ENCODE results near the gene OGFR. TPM values are rescaled to one million over a fixed set of nuclear protein-coding genes. Genes with fewer than 3 reads are reported as not detected.

OGFR gene
- total and polyA plus RNA-seq, 2 donors (not counting 1 experiment from before 2014, with no cell fraction given), result 71.7 to 102 TPM

GRCh38 chr20:62797671-62798532 lies 6.7 kb upstream of the OGFR start:
- Mint-ChIP-seq H3K9me3 (ENCODE audit: insufficient read depth) (no peaks in the 10 kb centered on the region), H3K27ac (peak overlapping the region; percentile 80), H3K4me3 (peak overlapping the region; percentile 82), H3K27me3 (no peaks in the 10 kb centered on the region), H3K4me1 (peaks cover 29% of the 10 kb centered on the region)
- CTCF ChIA-PET, result interaction anchor here (0.6 to 1.7 kb wide), 3 partner anchors 9 to 298 kb away, joined by 3 to 6 read pairs (median 4); no protein-coding TSS in a partner anchor
- H3K27me3 ChIP-seq (replicated peaks in 1 of 4; ENCODE audit: control extremely low read depth in 1 of 4, control insufficient read depth in 3 of 4, insufficient read depth in 4 of 4, low read length in 3 of 4), result no peaks in the 10 kb centered on the region
- intact Hi-C loops (cut with micrococcal nuclease), result loop anchor here (10.0 kb wide), 1 partner anchor 157 kb away; the partner anchor contains the start of gene SLC17A9
- H3K36me3 ChIP-seq (replicated peaks in 1 of 2; ENCODE audit: control extremely low read depth in 1 of 2, control insufficient read depth in 1 of 2, extremely low read depth in 1 of 2, insufficient read depth in 2 of 2, low read length in 1 of 2), result peaks cover 2 to 25% of the 10 kb centered on the region in 2 experiments
- H3K4me1 ChIP-seq (ENCODE audit: control insufficient read depth in 2 of 2, insufficient read depth in 2 of 2, low read length in 2 of 2), result peaks cover 14 to 33% of the 10 kb centered on the region in 2 donors
- DNase-seq (no peak), ATAC-seq (ENCODE audit: low read depth) (no peak)
- peaks cover 9% of the 10 kb centered on the region for H4K20me1 ChIP-seq (ENCODE audit: control insufficient read depth, insufficient read depth, low read length, poor library complexity, severe bottlenecking)
- no peak overlapping the region for H3K27ac ChIP-seq (ENCODE audit: low read length in 2 of 2)
- H3K4me2 ChIP-seq (replicated peaks; ENCODE audit: low read depth, low read length, poor library complexity, severe bottlenecking), result peak overlapping the region; percentile 79
- WGBS (ENCODE audit: insufficient coverage), result 97% methylated on average over 25 of the region's 26 CpGs
- no peak overlapping the region for H3K4me3 ChIP-seq (ENCODE audit: control extremely low read depth in 1 of 5, extremely low read depth in 1 of 5, insufficient read depth in 1 of 5, low read depth in 2 of 5, low read length in 4 of 5)
- no peak overlapping the region for H2AFZ ChIP-seq (ENCODE audit: insufficient read depth, low read depth, low read length, poor library complexity, severe bottlenecking)
- no peak for TF ChIP-seq CTCF (IDR thresholded peaks at IDR 0.05)
- TF ChIP-seq EZH2 (IDR thresholded peaks at IDR 0.05; ENCODE audit: borderline replicate concordance, insufficient read depth, low read depth, low read length, poor library complexity, severe bottlenecking), result no peak
- no peak overlapping the region for H3K9ac ChIP-seq (ENCODE audit: low read length)
- H3K79me2 ChIP-seq (ENCODE audit: control insufficient read depth, insufficient read depth, low read length), result peaks cover 8% of the 10 kb centered on the region
- POLR2A ChIA-PET, result no interaction called here
- H3K9me3 ChIP-seq (ENCODE audit: control extremely low read depth in 1 of 3, control insufficient read depth in 2 of 3, insufficient read depth in 1 of 3, low read length in 2 of 3), result no peaks in the 10 kb centered on the region

DNA sequence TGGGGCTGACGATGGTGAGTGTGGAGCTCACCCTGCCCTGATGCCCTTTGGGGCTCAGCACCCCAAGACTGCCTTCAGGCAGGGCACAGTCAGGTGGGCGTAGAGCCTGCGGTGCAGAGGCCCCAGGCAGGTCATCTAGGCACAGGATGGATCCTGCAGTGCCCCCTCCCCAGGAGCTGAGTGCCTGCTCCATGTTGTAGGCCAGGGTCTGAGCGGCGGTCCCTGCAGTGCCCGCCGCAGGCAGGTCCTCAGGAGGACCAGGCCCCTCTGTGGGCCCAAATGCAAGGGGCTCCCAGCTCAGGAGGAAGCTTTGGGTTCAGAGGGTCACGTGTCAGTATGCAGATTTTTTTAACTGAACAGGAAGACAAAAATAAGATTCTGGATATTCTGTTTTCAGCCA lies 5.6 kb upstream of the OGFR start:
- intact Hi-C loops (cut with micrococcal nuclease), result loop anchor here (10.0 kb wide), 1 partner anchor 156 kb away; the partner anchor contains the start of gene SLC17A9
- no peak overlapping the region for H3K27ac ChIP-seq (ENCODE audit: low read length in 2 of 2)
- POLR2A ChIA-PET, result interaction anchor here (0.5 kb wide), 1 partner anchor 299 kb away, joined by 3 read pairs; no protein-coding TSS in a partner anchor

More for the DNA sequence above, 5.6 kb upstream of the OGFR start:
- TF ChIP-seq EZH2 (IDR thresholded peaks at IDR 0.05; ENCODE audit: borderline replicate concordance, insufficient read depth, low read depth, low read length, poor library complexity, severe bottlenecking), result no peak
- no peak for TF ChIP-seq CTCF (IDR thresholded peaks at IDR 0.05)
- no peak for ATAC-seq (ENCODE audit: low read depth)
- H3K27me3 Mint-ChIP-seq, result no peaks in the 10 kb centered on the region
- H4K20me1 ChIP-seq (ENCODE audit: control insufficient read depth, insufficient read depth, low read length, poor library complexity, severe bottlenecking), result peaks cover 9% of the 10 kb centered on the region
- H3K27me3 ChIP-seq (replicated peaks in 1 of 4; ENCODE audit: control extremely low read depth in 1 of 4, control insufficient read depth in 3 of 4, insufficient read depth in 4 of 4, low read length in 3 of 4), result no peaks in the 10 kb centered on the region
- no peak overlapping the region for H3K4me3 Mint-ChIP-seq
- CTCF ChIA-PET, result no interaction called here
- H3K36me3 ChIP-seq (replicated peaks in 1 of 2; ENCODE audit: control extremely low read depth in 1 of 2, control insufficient read depth in 1 of 2, extremely low read depth in 1 of 2, insufficient read depth in 2 of 2, low read length in 1 of 2), result peaks cover 2 to 25% of the 10 kb centered on the region in 2 experiments
- WGBS (ENCODE audit: insufficient coverage), result 93% methylated on average over 8 of the region's 8 CpGs
- H2AFZ ChIP-seq (ENCODE audit: insufficient read depth, low read depth, low read length, poor library complexity, severe bottlenecking), result no peak overlapping the region
- no peaks in the 10 kb centered on the region for H3K9me3 Mint-ChIP-seq (ENCODE audit: insufficient read depth)
- peaks cover 6 to 27% of the 10 kb centered on the region in 2 donors for H3K4me1 ChIP-seq (ENCODE audit: control insufficient read depth in 2 of 2, insufficient read depth in 2 of 2, low read length in 2 of 2)
- no peak overlapping the region for H3K9ac ChIP-seq (ENCODE audit: low read length)
- peaks cover 8% of the 10 kb centered on the region for H3K79me2 ChIP-seq (ENCODE audit: control insufficient read depth, insufficient read depth, low read length)
- no peak overlapping the region for H3K4me2 ChIP-seq (replicated peaks; ENCODE audit: low read depth, low read length, poor library complexity, severe bottlenecking)
- H3K9me3 ChIP-seq (ENCODE audit: control extremely low read depth in 1 of 3, control insufficient read depth in 2 of 3, insufficient read depth in 1 of 3, low read length in 2 of 3), result no peaks in the 10 kb centered on the region
- peaks cover 24% of the 10 kb centered on the region for H3K4me1 Mint-ChIP-seq
- H3K4me3 ChIP-seq (ENCODE audit: control extremely low read depth in 1 of 5, extremely low read depth in 1 of 5, insufficient read depth in 1 of 5, low read depth in 2 of 5, low read length in 4 of 5), result no peak overlapping the region
- H3K27ac Mint-ChIP-seq, result peak overlapping the region; percentile 38
- DNase-seq, result no peak

All from B cell (primary cell).